Stimulated activated CD4-positive, alpha-beta T cell treated with anti-CD3 and anti-CD28 coated beads, Interleukin-1b, Interleukin-23, amount 100 ng/mL, for 1 hour (primary cell): ENCODE results near the gene POLR2H.

Source experiments
- DNase-seq, 2 donors: peaks; one replicate each; pipeline ENCODE4 v3.0.0-alpha.2; 2020; ENCODE audit warnings: low read depth in 2 of 2

The POLR2H gene

GRCh38 chr3:184361532-184361931, at the start of gene POLR2H, which contains the start of gene CLCN2:
POLR2H (plus strand) TSS chr3:184361710; CDS start chr3:184363493, 1,783 bp downstream.
CLCN2 (minus strand) TSS chr3:184361605; CDS start chr3:184361479, 126 bp downstream.
- DNase-seq, result peak in 1 of 2 donors; percentile 17

- peak; percentile 81 to 88 for DNase-seq
These were observed 47.2 kb upstream of the POLR2H start, which contains the start of gene EIF4G1 for GRCh38 chr3:184314363-184314699. EIF4G1 (plus strand) TSS chr3:184314606; CDS start chr3:184315797, 1,191 bp downstream.

- DNase-seq, result peak in 1 of 2 donors; percentile 39
These were observed 46.6 kb upstream of the POLR2H start for GRCh38 chr3:184314700-184315542.

GRCh38 chr3:184315543-184315867, 46.0 kb upstream of the POLR2H start:
- DNase-seq, result no peak

- DNase-seq, result no peak
These were observed 45.4 kb upstream of the POLR2H start for GRCh38 chr3:184315871-184316661.

- no peak for DNase-seq
These were observed 44.7 kb upstream of the POLR2H start for GRCh38 chr3:184316792-184317191.

- no peak for DNase-seq
These were observed 44.3 kb upstream of the POLR2H start for GRCh38 chr3:184317201-184317600.

GRCh38 chr3:184320104-184320445, 41.4 kb upstream of the POLR2H start:
- no peak for DNase-seq

GRCh38 chr3:184321666-184322065, 39.8 kb upstream of the POLR2H start:
- DNase-seq, result no peak

GRCh38 chr3:184322731-184323487, 38.6 kb upstream of the POLR2H start:
- DNase-seq, result no peak

GRCh38 chr3:184323696-184324095, 37.8 kb upstream of the POLR2H start:
- DNase-seq, result no peak

GRCh38 chr3:184325269-184325668, 36.2 kb upstream of the POLR2H start:
- DNase-seq, result no peak

GRCh38 chr3:184325715-184326369, 35.7 kb upstream of the POLR2H start:
- DNase-seq, result peak in 1 of 2 donors; percentile 26

- no peak for DNase-seq
These were observed 34.3 kb upstream of the POLR2H start for GRCh38 chr3:184327171-184327570.

- DNase-seq, result no peak
These were observed 33.0 kb upstream of the POLR2H start for GRCh38 chr3:184328516-184328915.

- DNase-seq, result no peak
These were observed 29.0 kb upstream of the POLR2H start for GRCh38 chr3:184332370-184333090.

- no peak for DNase-seq
These were observed 28.3 kb upstream of the POLR2H start for GRCh38 chr3:184333190-184333589.

- DNase-seq, result no peak
These were observed 27.8 kb upstream of the POLR2H start for GRCh38 chr3:184333700-184334099.

GRCh38 chr3:184334470-184335158, 26.9 kb upstream of the POLR2H start:
- no peak for DNase-seq

GRCh38 chr3:184335291-184335660, 26.2 kb upstream of the POLR2H start:
- DNase-seq, result no peak
